GM12891 (cell line): Measurements from ENCODE around the gene CACNA1G.

Source experiments
- POLR2A ChIP-seq: IDR thresholded peaks from 2 replicates; pipeline ENCODE4 v1.6.1; 2011; ENCODE audit warnings: low read depth, low read length, control low read depth
- POLR2AphosphoS5 ChIP-seq: IDR thresholded peaks from 2 replicates; pipeline ENCODE4 v1.6.1; 2011; ENCODE audit warnings: low read depth, low read length, control low read depth
- SPI1 ChIP-seq: IDR thresholded peaks from 2 replicates; pipeline ENCODE4 v1.6.1; 2011; ENCODE audit warnings: low read depth, low read length, control low read depth
- TAF1 ChIP-seq: IDR thresholded peaks from 2 replicates; pipeline ENCODE4 v1.6.1; 2011; ENCODE audit warnings: low read depth, low read length, control low read depth

GRCh38 chr17:50611634-50612033, 51.1 kb downstream of the CACNA1G start:
- TF ChIP-seq POLR2A, result no peak
- no peak for TF ChIP-seq POLR2AphosphoS5
- no peak for TF ChIP-seq SPI1
- TF ChIP-seq TAF1, result no peak
